Pancreas (tissue), 10 donors: ENCODE data around the gene DYNC1I1. TPM values are rescaled to one million over a fixed set of nuclear protein-coding genes. Genes with fewer than 3 reads are reported as not detected.

Experiments used
- ATAC-seq, 4 donors: fragments of 200-7000 bp; cut with Tn5 transposase; one replicate each; pipeline versions ENCODE4 v1.8.0 to v1.9.1; 2020; ENCODE audit warnings: mild to moderate bottlenecking in 4 of 4, moderate library complexity in 4 of 4
- DNase-seq, 6 donors: peaks; one replicate each; pipeline ENCODE4 v3.0.0-alpha.2; 2020
- FAIRE-seq: peaks from 2 replicates; lab custom pipeline; 2012; peaks lifted over from hg19 to GRCh38; lab: Jason Lieb, UNC
- H3K27ac ChIP-seq, 4 donors: fragments of 200-600 bp; sonication (generic); 1 replicate in 3 of 4; 2 replicates in 1 of 4; pipeline versions ENCODE4 v1.5.0 to v1.8.0; 2020
- H3K27me3 ChIP-seq, 4 donors: fragments of 200-600 bp; one replicate each; pipeline ENCODE4 v1.8.0; 2021
- H3K36me3 ChIP-seq, 3 donors: fragments of 200-600 bp; sonication (generic) in 1 of 3; one replicate each; pipeline versions ENCODE4 v1.5.0 to v1.8.0; 2020 to 2021
- H3K4me1 ChIP-seq, 3 donors: fragments of 200-600 bp; one replicate each; pipeline ENCODE4 v1.8.0; 2021
- H3K4me3 ChIP-seq, 4 donors: fragments of 200-600 bp; sonication (generic) in 2 of 4; one replicate each; pipeline versions ENCODE4 v1.5.0 to v1.8.0; 2020 to 2021
- H3K9me3 ChIP-seq, 4 donors: fragments of 200-600 bp; one replicate each; pipeline ENCODE4 v1.8.0; 2021
- WGBS, 2 donors: extraction: QIAGEN DNeasy Blood & Tissue Kit; methylation state at CpG; one replicate each; pipeline ENCODE4 v1.1.7; 2013; 5-methylcytosine and 5-hydroxymethylcytosine counted together
- intact Hi-C, 3 donors: fragments of 100-400 bp; cut with DNase I; formaldehyde crosslinking; loops; one replicate each; pipeline versions ENCODE4 v1.11.1 to v1.14.2; 2022
- polyA plus RNA-seq, 2 donors: library from polyadenylated mRNA; stranded (reverse); fragments of 200-250 nt; gene quantifications; one replicate each; pipeline ENCODE4 v1.2.3, GENCODE V29; 2013
- total RNA-seq, 6 donors: library from RNA; stranded (reverse); fragmentation: NEBNext Ultra II Directional in 4 of 6; extraction: Animal tissue kit (Norgen Biotek cat#: 25700) in 4 of 6; gene quantifications; one replicate each; pipeline versions ENCODE4 v1.2.1 to v1.2.4, GENCODE V29; 2021 to 2023
- TF ChIP-seq, protein P1 (sequence below), 4 donors: fragments of 200-600 bp; sonication (generic) in 3 of 4; IDR thresholded peaks; one replicate each; pipeline versions ENCODE4 v1.5.0 to v1.8.0; 2021; ENCODE audit warnings: antibody characterized with exemption in 4 of 4
- donor health status: healthy with polysubstance abuse.
- donor health status: DM: no; HTN: no; CAD: no; lungs with moderate emphysema.
- donor health status: DM: no; HTN: no; CAD: no.
- donor health status: control.
- donor health status: control.
- donor health status: Bipolar disorder and iron deficiency.
- donor health status: DM: yes; HTN: yes; CAD: no.
- donor health status: DM: no; HTN: no; CAD: no.
- donor health status: DM: no; HTN: no; CAD: no.
- donor health status: DM: yes; HTN: yes; CAD: no.

The DYNC1I1 gene
- total and polyA plus RNA-seq, 8 donors = 0.71 to 5.5 (median 1.3) TPM

GRCh38 chr7:95886501-95887090, 114.2 kb downstream of the DYNC1I1 start:
- no peak for FAIRE-seq
- WGBS, 2 donors = 21 to 24% methylated on average over 4 of the region's 4 CpGs
- Histone ChIP-seq H3K4me1 (no peaks in the 10 kb centered on the region), H3K36me3 (no peaks in the 10 kb centered on the region), H3K27me3 (no peaks in the 10 kb centered on the region), H3K27ac (no peak overlapping the region), H3K4me3 (no peak overlapping the region), H3K9me3 (no peaks in the 10 kb centered on the region)
- peak in 3 of 4 donors; percentile 24 to 50 (median 44) for ATAC-seq
- intact Hi-C loops = no loop called here
- TF ChIP-seq, protein P1, sequence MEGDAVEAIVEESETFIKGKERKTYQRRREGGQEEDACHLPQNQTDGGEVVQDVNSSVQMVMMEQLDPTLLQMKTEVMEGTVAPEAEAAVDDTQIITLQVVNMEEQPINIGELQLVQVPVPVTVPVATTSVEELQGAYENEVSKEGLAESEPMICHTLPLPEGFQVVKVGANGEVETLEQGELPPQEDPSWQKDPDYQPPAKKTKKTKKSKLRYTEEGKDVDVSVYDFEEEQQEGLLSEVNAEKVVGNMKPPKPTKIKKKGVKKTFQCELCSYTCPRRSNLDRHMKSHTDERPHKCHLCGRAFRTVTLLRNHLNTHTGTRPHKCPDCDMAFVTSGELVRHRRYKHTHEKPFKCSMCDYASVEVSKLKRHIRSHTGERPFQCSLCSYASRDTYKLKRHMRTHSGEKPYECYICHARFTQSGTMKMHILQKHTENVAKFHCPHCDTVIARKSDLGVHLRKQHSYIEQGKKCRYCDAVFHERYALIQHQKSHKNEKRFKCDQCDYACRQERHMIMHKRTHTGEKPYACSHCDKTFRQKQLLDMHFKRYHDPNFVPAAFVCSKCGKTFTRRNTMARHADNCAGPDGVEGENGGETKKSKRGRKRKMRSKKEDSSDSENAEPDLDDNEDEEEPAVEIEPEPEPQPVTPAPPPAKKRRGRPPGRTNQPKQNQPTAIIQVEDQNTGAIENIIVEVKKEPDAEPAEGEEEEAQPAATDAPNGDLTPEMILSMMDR (IDR thresholded peaks at IDR 0.05) = no peak
- no peak for DNase-seq

- Histone ChIP-seq H3K4me1 (no peaks in the 10 kb centered on the region), H3K9me3 (no peaks in the 10 kb centered on the region), H3K27ac (no peak overlapping the region), H3K36me3 (no peaks in the 10 kb centered on the region), H3K4me3 (no peak overlapping the region), H3K27me3 (no peaks in the 10 kb centered on the region)
- ATAC-seq = no peak
- intact Hi-C loops = no loop called here
- FAIRE-seq = no peak
- TF ChIP-seq, protein P1 (IDR thresholded peaks at IDR 0.05) = no peak
- no peak for DNase-seq
These were observed 121.1 kb downstream of the DYNC1I1 start for GRCh38 chr7:95893484-95893883.

GRCh38 chr7:95897557-95898251, 125.3 kb downstream of the DYNC1I1 start:
- no peak for FAIRE-seq
- WGBS, 2 donors = 59 to 63% methylated on average over 5 of the region's 5 CpGs

DNA sequence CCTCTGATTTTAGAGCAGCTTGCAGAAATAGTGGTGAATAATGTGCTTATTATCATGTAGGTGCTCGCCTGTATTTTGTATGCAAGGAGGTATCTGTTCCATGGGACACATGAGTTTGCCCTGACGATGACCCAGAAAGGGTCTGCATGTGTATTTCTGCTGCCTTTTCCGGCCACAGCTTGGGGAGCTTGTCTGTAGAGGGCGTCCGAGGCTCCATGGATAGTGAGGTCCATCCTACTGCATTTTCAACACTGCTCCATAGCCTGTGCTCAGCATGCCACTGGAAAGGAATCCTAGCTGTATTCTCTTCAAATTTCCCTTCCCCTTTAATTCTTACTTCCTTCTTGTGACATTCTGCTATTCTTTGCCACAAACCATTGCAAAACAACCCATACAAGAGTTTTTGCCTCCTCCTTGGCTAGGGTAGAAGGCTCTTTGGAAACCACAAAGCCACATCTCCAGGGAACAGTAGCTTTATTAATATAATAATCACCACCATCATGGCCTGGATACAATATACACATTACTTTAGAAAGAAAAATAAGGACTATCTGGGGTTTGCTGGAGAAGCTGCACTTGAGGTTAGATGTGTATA, 127.7 kb downstream of the DYNC1I1 start:
- Histone ChIP-seq H3K9me3 (no peaks in the 10 kb centered on the region), H3K4me1 (no peaks in the 10 kb centered on the region), H3K36me3 (no peaks in the 10 kb centered on the region), H3K27ac (no peak overlapping the region), H3K27me3 (no peaks in the 10 kb centered on the region), H3K4me3 (no peak overlapping the region)
- TF ChIP-seq, protein P1 (IDR thresholded peaks at IDR 0.05) = no peak
- peak in 1 of 4 donors; percentile 38 for ATAC-seq
- no peak for FAIRE-seq
- intact Hi-C loops = no loop called here
- no peak for DNase-seq
- WGBS, 2 donors = 40 to 43% methylated on average over 5 of the region's 5 CpGs

More at GRCh38 chr7:95897557-95898251, 125.3 kb downstream of the DYNC1I1 start:
- TF ChIP-seq, protein P1 (IDR thresholded peaks at IDR 0.05) = no peak
- ATAC-seq (peak in 1 of 4 donors; percentile 18), DNase-seq (no peak)
- Histone ChIP-seq H3K27ac (no peak overlapping the region), H3K4me3 (no peak overlapping the region), H3K27me3 (no peaks in the 10 kb centered on the region), H3K9me3 (no peaks in the 10 kb centered on the region), H3K4me1 (no peaks in the 10 kb centered on the region), H3K36me3 (no peaks in the 10 kb centered on the region)
- intact Hi-C loops = no loop called here
